ENCODE results near the gene PRPS1.

The PRPS1 gene

DNA sequence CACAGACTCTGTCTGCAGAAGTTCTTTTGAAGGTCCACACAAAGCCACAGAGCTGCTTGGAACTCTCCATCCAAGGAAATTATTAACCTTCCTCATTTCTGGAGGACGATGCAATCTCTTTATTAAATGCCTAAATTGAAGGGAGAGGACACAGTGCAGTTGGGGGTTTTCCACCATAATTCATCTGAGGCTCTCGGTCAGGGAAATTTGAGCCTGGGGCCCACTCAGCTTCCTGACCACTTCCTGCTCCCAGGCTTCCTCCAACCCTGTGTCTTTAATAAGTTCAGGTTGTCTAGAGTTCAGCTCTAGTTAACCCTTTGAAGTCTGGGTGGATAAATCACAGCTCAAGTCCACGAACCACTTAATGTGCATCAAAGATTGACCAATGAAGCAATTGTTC is 58.5 kb downstream of the PRPS1 start:
- peak; percentile 65 for DNase-seq
- in situ Hi-C loops (cut with MboI; ENCODE audit: low pct_unique_long_range_greater_than_20kb, low sequenced_read_pairs), result no loop called here

DNA sequence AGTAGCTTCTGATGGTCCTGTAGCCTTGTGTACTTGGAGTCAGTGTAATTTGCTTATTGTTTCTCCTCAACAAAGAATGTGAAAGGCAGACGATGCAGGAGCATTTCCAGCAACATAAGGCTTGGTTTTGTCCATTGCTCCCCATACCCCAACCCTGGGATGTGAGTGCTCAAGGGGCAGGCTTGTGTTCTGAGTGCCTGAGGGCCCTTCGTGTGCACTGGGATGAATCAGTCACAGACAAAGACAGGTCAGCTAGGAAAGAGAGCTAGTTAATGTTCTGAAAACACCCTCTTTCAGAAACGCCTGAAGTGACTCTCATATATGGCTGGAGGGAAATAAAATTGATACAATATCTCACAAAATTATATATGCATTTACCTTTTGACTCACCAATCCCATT is 59.1 kb downstream of the PRPS1 start:
- in situ Hi-C loops (cut with MboI; ENCODE audit: low pct_unique_long_range_greater_than_20kb, low sequenced_read_pairs), result no loop called here

DNA sequence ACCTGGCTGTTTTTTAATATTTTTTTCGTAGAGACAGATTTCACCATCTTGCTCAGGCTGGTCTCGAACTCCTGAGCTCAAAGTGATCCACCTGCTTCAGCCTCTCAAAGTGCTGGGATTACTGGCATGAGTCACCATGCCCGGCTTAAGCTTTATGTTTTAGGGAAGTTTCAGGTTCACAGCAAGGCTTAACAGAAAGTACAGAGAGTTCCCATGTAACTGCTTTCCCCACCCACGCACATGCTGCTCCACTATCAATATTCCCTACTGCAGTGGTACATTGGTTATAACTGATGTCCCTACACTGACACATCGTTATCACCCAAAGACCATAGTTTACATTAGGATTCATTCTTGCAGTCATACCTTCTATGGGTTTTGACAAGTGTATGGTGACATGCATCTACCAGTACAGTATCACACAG is 62.7 kb downstream of the PRPS1 start:
- peak; percentile 62 for DNase-seq
- in situ Hi-C loops (cut with MboI; ENCODE audit: low pct_unique_long_range_greater_than_20kb, low sequenced_read_pairs), result no loop called here

More for the DNA sequence above, 59.1 kb downstream of the PRPS1 start:
- DNase-seq, result no peak

DNA sequence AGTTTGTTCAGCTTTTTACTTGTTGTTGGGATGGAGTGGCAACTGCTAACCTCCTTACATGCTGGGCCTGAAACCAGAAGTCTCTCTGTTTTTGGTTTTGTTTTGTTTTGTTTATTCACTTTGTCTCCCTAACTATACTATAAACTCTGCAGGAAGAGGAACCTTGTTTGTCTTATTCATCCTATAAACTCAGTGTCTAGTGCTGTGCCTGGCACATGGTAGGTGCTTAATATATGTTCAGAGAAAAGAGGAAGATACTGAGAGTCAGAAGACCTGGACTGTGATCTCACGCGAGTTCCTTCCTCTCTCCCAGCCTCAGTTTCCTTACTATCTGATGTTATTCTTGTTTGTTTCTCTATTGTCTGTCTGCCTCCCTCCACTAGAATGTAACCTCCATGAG is 71.3 kb downstream of the PRPS1 start:
- peak; percentile 65 for DNase-seq
- in situ Hi-C loops (cut with MboI; ENCODE audit: low pct_unique_long_range_greater_than_20kb, low sequenced_read_pairs), result no loop called here

DNA sequence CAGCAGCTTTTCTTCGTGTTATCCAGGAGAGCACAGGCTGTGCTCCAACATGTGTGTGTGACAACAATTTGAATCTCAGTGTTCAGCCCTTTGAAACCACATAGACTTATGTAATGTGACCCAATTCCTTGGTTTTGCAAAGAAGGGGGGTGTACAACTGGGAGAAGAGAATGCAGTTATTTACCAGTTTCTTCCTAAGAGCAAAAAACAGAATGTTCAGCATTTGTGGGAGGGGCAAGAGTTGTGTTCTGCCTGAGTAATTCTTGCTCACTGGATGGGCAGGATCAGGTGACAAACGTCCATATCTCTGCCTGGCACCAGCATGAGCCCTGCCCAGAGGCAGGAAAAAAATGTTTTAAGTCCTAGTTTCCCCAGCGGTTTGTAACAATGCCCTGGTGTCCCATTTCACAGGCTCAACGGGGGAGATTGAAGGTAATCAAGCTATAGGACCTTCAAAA is 72.0 kb downstream of the PRPS1 start:
- in situ Hi-C loops (cut with MboI; ENCODE audit: low pct_unique_long_range_greater_than_20kb, low sequenced_read_pairs), result no loop called here
- DNase-seq, result peak; percentile 51

Data from KBM-7 (cell line).